Stomach (tissue), 4 donors: ENCODE results near the gene CMTM1.

Experiments used
- CTCF ChIP-seq, 7 experiments: fragments of 450-650 bp in 4 of 7; fragments of 200-600 bp in 3 of 7; sonication (generic) in 3 of 7; IDR thresholded peaks; one replicate each; pipeline ENCODE4 v1.5.1; 2016 to 2019; ENCODE audit warnings: antibody characterized with exemption in 7 of 7, control low read depth in 2 of 7, mild to moderate bottlenecking in 1 of 7
- EP300 ChIP-seq: sonication (generic); formaldehyde crosslinking; IDR thresholded peaks from one replicate; pipeline ENCODE4 v1.6.1; 2017; ENCODE audit warnings: antibody characterized with exemption
- POLR2A ChIP-seq, 4 donors: fragments of 450-650 bp; IDR thresholded peaks; one replicate each; pipeline ENCODE4 v1.6.1; 2016; ENCODE audit warnings: antibody characterized with exemption in 4 of 4, control low read depth in 2 of 4, mild to moderate bottlenecking in 1 of 4, moderate library complexity in 1 of 4

- TF ChIP-seq CTCF (IDR thresholded peaks at IDR 0.05) (no peak), POLR2A (IDR thresholded peaks at IDR 0.05) (no peak), EP300 (no peak)
Observed at GRCh38 chr16:66574531-66574930, 8.3 kb downstream of the CMTM1 start.
